ENCODE results near the gene ARHGEF16. TPM values are rescaled to one million over a fixed set of nuclear protein-coding genes. Genes with fewer than 3 reads are reported as not detected.

ARHGEF16 gene
- total RNA-seq, 1 experiment from 2014 or later: 17.2 TPM

DNA sequence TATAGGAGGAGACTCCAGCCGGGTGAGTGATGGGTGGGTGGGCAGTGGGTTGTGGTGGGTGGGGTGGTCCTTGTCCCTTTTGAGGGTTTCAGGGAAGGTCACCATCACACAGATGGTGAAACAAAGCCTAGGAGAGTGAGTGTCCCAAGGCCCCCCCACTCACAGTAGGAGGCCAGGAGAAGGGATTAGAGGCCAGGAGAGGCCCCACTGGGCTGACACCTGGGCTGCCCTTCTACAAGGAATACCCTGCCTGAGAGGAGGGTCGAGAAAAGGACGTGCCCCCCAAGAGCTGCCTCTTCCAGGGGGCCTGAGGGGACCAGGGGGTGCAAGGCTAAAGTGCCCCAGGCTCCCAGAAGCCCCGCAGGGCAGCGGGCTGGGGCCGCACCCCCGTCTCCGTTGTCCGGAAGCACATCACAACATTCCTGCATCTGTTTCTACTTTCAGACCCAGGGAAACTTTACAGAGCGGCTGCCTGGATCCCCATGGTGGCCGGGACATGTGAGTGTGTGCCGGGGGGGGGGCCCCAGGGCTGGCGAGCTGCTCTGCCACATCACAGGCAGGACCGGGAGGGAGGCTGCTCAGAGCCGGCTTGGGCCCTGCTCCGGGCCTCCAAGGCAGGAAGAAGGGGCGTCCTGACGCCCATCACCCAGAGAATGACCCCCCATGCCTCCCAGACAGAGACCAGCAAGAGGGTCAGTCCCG lies 68.2 kb downstream of the ARHGEF16 start:
- no peak overlapping the region for H3K27ac Mint-ChIP-seq
- no peaks in the 10 kb centered on the region for H3K27me3 Mint-ChIP-seq (ENCODE audit: low read depth)
- POLR2A ChIA-PET: no interaction called here
- no peaks in the 10 kb centered on the region for H3K36me3 Mint-ChIP-seq
- no peak for ATAC-seq
- CTCF ChIA-PET: no interaction called here
- no peaks in the 10 kb centered on the region for H3K9me3 Mint-ChIP-seq
- no peak for DNase-seq (ENCODE audit: low spot score)
- no peaks in the 10 kb centered on the region for H3K4me1 Mint-ChIP-seq
- no peak overlapping the region for H3K4me3 Mint-ChIP-seq
- TF ChIP-seq GABPB1 (CRISPR knock-in tag; IDR thresholded peaks at IDR 0.05) (no peak), ZNF423 (CRISPR knock-in tag; IDR thresholded peaks at IDR 0.05) (0 out of 2 replicates have a peak, but pooled peaks have one; percentile 24)

- H3K36me3 Mint-ChIP-seq: no peaks in the 10 kb centered on the region
- TF ChIP-seq, protein P1, sequence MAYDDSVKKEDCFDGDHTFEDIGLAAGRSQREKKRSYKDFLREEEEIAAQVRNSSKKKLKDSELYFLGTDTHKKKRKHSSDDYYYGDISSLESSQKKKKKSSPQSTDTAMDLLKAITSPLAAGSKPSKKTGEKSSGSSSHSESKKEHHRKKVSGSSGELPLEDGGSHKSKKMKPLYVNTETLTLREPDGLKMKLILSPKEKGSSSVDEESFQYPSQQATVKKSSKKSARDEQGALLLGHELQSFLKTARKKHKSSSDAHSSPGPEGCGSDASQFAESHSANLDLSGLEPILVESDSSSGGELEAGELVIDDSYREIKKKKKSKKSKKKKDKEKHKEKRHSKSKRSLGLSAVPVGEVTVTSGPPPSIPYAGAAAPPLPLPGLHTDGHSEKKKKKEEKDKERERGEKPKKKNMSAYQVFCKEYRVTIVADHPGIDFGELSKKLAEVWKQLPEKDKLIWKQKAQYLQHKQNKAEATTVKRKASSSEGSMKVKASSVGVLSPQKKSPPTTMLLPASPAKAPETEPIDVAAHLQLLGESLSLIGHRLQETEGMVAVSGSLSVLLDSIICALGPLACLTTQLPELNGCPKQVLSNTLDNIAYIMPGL (CRISPR knock-in tag; IDR thresholded peaks at IDR 0.05): no peak
- TF ChIP-seq, protein P2, sequence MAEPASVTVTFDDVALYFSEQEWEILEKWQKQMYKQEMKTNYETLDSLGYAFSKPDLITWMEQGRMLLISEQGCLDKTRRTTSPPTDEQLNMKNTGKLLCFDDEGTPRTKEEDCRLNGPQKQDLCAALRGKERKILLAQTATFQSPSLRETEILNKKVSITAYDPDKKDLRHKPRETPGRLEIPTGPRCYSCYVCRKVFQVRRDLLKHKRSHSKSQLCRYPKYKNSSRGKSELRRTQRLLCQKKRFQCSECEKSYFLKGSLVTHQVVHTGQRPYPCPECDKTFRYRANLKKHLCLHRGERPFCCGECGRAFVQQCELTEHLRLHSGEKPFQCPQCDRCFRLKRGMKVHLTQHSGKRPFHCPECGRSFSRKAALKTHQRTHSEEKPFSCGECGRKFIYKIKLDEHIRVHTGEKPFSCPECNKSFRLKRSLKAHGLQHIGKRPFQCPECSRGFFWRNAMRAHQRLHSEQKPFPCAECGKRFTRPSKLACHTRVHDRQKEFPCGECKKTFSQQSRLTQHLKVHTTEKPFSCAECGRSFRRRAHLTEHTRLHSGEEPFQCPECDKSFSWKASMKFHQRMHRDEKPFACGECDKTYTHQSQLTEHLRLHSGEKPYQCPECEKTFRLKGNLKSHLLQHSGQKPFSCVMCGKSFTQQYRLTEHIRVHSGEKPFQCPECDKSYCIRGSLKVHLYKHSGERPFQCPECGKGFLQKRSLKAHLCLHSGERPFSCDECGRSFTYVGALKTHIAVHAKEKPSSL (CRISPR knock-in tag; conservative IDR thresholded peaks at IDR 0.05): no peak
- TF ChIP-seq E2F5 (CRISPR knock-in tag; IDR thresholded peaks at IDR 0.05) (no peak), NFYB (CRISPR knock-in tag; conservative IDR thresholded peaks at IDR 0.05; ENCODE audit: low read depth) (no peak), ZNF671 (CRISPR knock-in tag; IDR thresholded peaks at IDR 0.05) (no peak), TCF7 (CRISPR knock-in tag; IDR thresholded peaks at IDR 0.05; ENCODE audit: low read depth) (no peak), ZNF263 (CRISPR knock-in tag; IDR thresholded peaks at IDR 0.05; ENCODE audit: low read depth) (no peak), ZNF423 (CRISPR knock-in tag; IDR thresholded peaks at IDR 0.05) (no peak), FOXK1 (CRISPR knock-in tag; IDR thresholded peaks at IDR 0.05) (no peak), TEAD1 (CRISPR knock-in tag; IDR thresholded peaks at IDR 0.05) (no peak), PRDM15 (CRISPR knock-in tag; IDR thresholded peaks at IDR 0.05) (no peak), NR1H2 (CRISPR knock-in tag; IDR thresholded peaks at IDR 0.05) (no peak), MLX (CRISPR knock-in tag; IDR thresholded peaks at IDR 0.05) (no peak), RELA (CRISPR knock-in tag; IDR thresholded peaks at IDR 0.05; ENCODE audit: borderline replicate concordance) (no peak), ERG (CRISPR knock-in tag; IDR thresholded peaks at IDR 0.05) (no peak), ZNF416 (CRISPR knock-in tag; IDR thresholded peaks at IDR 0.05) (no peak)
- TF ChIP-seq, protein P3, sequence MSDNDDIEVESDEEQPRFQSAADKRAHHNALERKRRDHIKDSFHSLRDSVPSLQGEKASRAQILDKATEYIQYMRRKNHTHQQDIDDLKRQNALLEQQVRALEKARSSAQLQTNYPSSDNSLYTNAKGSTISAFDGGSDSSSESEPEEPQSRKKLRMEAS (CRISPR knock-in tag; IDR thresholded peaks at IDR 0.05): no peak
- TF ChIP-seq, protein P4, sequence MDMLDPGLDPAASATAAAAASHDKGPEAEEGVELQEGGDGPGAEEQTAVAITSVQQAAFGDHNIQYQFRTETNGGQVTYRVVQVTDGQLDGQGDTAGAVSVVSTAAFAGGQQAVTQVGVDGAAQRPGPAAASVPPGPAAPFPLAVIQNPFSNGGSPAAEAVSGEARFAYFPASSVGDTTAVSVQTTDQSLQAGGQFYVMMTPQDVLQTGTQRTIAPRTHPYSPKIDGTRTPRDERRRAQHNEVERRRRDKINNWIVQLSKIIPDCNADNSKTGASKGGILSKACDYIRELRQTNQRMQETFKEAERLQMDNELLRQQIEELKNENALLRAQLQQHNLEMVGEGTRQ (CRISPR knock-in tag; IDR thresholded peaks at IDR 0.05): no peak
- DNase-seq (ENCODE audit: low spot score) (no peak), ATAC-seq (no peak)
- H3K27ac Mint-ChIP-seq: no peak overlapping the region
- H3K9me3 Mint-ChIP-seq: no peaks in the 10 kb centered on the region
- H3K4me3 Mint-ChIP-seq: no peak overlapping the region
- no peaks in the 10 kb centered on the region for H3K27me3 Mint-ChIP-seq (ENCODE audit: low read depth)
- ChIA-PET CTCF (no interaction called here), POLR2A (no interaction called here)
- no peaks in the 10 kb centered on the region for H3K4me1 Mint-ChIP-seq
These were observed 69.5 kb downstream of the ARHGEF16 start for GRCh38 chr1:3523980-3524379.

All from WTC11 (cell line).